Vagina (tissue), 2 donors: Measurements from ENCODE around the gene ISOC2. TPM values are rescaled to one million over a fixed set of nuclear protein-coding genes. Genes with fewer than 3 reads are reported as not detected.

Experiments
- DNase-seq, 2 donors: peaks; one replicate each; pipeline ENCODE4 v3.0.0-alpha.2; 2017; ENCODE audit errors: extremely low spot score in 2 of 2
- H3K27ac ChIP-seq: fragments of 200-600 bp; sonication (generic); one replicate; pipeline ENCODE4 v1.5.1; 2019
- H3K27me3 ChIP-seq: fragments of 200-600 bp; sonication (generic); one replicate; pipeline ENCODE4 v1.5.1; 2019
- H3K36me3 ChIP-seq, 2 donors: fragments of 200-600 bp; sonication (generic); one replicate each; pipeline ENCODE4 v1.5.1; 2017 to 2019
- H3K4me1 ChIP-seq: fragments of 200-600 bp; sonication (generic); one replicate; pipeline ENCODE4 v1.5.1; 2019
- H3K4me3 ChIP-seq, 2 donors: fragments of 200-600 bp; sonication (generic); 1 replicate in 1 of 2; 2 replicates in 1 of 2; pipeline ENCODE4 v1.5.1; 2016 to 2019
- H3K9me3 ChIP-seq: fragments of 200-600 bp; sonication (generic); one replicate; pipeline ENCODE4 v1.5.1; 2019
- POLR2A ChIP-seq, 2 donors: fragments of 450-650 bp; IDR thresholded peaks; one replicate each; pipeline ENCODE4 v1.6.1; 2017; ENCODE audit warnings: antibody characterized with exemption in 2 of 2, mild to moderate bottlenecking in 2 of 2, moderate library complexity in 2 of 2
- POLR2AphosphoS5 ChIP-seq, 2 donors: sonication (generic); formaldehyde crosslinking; IDR thresholded peaks; one replicate each; pipeline ENCODE4 v1.9.0; 2017; ENCODE audit warnings: antibody characterized with exemption in 2 of 2, mild to moderate bottlenecking in 2 of 2, low read depth in 1 of 2; ENCODE audit not compliant: insufficient read depth in 1 of 2
- intact Hi-C: fragments of 100-400 bp; cut with DNase I; formaldehyde crosslinking; loops from one replicate; pipeline ENCODE4 v1.15.1; 2023
- total RNA-seq: library from RNA; depleted of rRNA; stranded (reverse); fragments of >200 nt; gene quantifications from one replicate; pipeline ENCODE4 v1.2.3, GENCODE V29; 2016
- TF ChIP-seq, protein P1 (sequence below), 3 experiments: fragments of 450-650 bp in 2 of 3; fragments of 200-600 bp in 1 of 3; sonication (generic) in 1 of 3; IDR thresholded peaks; one replicate each; pipeline ENCODE4 v1.5.1; 2017 to 2019; ENCODE audit warnings: antibody characterized with exemption in 3 of 3, mild to moderate bottlenecking in 2 of 3, moderate library complexity in 2 of 3

Gene ISOC2
- total RNA-seq, 1 donor from 2014 or later = 61.4 TPM

DNA sequence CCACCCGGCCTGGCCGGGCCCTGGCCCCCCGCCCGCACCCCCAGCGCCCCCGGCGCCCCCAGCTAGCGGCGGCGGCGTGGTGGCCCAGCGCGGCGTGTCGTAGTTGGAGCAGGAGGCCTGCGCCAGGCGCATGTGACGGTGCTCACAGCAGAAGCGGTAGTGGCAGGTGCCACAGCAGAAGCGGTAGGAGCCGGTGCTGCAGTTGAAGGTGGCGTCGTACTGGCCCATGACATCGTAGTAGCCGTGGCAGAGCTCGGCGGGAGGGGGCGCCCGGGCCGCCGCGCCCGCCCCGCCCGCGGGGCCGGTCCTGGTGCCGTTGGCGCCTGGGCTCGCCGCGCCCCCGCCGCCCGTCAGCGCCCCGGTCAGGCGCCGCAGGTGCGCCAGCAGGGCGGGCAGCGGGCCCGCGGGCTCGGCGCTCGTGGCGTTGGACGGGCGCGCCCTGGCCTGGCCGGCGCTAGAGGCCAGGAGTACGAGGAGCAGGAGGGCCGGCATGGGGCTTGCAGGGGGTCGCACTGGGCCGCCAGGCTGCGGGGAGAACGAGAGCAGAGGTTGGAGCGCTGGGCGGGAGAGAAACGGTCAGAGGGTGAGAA, 19.0 kb downstream of the ISOC2 start:
- no peak overlapping the region for H3K27ac ChIP-seq
- no peaks in the 10 kb centered on the region for H3K9me3 ChIP-seq
- TF ChIP-seq POLR2A (IDR thresholded peaks at IDR 0.05) (no peak), POLR2AphosphoS5 (IDR thresholded peaks at IDR 0.05; ENCODE audit: insufficient read depth in 1 of 2, low read depth in 1 of 2) (no peak)
- TF ChIP-seq, protein P1, sequence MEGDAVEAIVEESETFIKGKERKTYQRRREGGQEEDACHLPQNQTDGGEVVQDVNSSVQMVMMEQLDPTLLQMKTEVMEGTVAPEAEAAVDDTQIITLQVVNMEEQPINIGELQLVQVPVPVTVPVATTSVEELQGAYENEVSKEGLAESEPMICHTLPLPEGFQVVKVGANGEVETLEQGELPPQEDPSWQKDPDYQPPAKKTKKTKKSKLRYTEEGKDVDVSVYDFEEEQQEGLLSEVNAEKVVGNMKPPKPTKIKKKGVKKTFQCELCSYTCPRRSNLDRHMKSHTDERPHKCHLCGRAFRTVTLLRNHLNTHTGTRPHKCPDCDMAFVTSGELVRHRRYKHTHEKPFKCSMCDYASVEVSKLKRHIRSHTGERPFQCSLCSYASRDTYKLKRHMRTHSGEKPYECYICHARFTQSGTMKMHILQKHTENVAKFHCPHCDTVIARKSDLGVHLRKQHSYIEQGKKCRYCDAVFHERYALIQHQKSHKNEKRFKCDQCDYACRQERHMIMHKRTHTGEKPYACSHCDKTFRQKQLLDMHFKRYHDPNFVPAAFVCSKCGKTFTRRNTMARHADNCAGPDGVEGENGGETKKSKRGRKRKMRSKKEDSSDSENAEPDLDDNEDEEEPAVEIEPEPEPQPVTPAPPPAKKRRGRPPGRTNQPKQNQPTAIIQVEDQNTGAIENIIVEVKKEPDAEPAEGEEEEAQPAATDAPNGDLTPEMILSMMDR (IDR thresholded peaks at IDR 0.05) = no peak
- intact Hi-C loops = no loop called here
- H3K27me3 ChIP-seq = peaks cover 21% of the 10 kb centered on the region
- no peaks in the 10 kb centered on the region for H3K36me3 ChIP-seq
- H3K4me3 ChIP-seq = no peak overlapping the region
- no peak for DNase-seq
- H3K4me1 ChIP-seq = peaks cover 22% of the 10 kb centered on the region

DNA sequence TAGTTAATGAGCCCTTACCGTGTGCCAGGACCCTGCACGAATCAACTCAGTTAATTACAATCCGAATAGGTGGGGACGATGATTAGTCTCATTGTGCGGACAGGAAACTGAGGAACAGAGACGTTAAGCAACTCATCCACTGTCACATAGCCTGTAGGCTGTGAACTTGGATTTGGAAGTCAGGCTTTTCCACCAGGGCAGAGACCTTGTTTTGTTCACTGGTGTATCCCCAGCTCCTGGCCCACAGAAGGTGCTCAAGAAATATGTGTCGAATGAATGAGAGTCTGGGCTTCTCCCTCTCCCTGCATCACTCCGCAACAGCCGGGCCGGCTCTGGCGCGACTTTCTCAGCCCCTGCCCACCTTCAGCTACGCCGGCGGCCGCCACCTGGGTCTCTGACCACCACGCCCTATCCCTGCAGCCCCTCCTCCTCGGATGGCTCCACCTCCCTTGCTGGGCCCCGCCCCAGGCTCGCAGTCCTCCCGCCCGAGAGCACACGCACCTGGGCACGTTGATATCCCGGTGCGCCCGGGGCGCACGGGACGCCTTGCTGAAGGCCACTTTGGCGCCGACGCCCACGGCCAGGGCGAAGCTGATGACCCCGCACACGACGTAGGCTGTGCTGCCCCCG, 19.6 kb downstream of the ISOC2 start:
- TF ChIP-seq POLR2A (IDR thresholded peaks at IDR 0.05) (no peak), POLR2AphosphoS5 (IDR thresholded peaks at IDR 0.05; ENCODE audit: insufficient read depth in 1 of 2, low read depth in 1 of 2) (no peak)
- TF ChIP-seq, protein P1 (IDR thresholded peaks at IDR 0.05) = no peak
- no peaks in the 10 kb centered on the region for H3K36me3 ChIP-seq
- peaks cover 20% of the 10 kb centered on the region for H3K4me1 ChIP-seq
- H3K9me3 ChIP-seq = no peaks in the 10 kb centered on the region
- DNase-seq = no peak
- peaks cover 21% of the 10 kb centered on the region for H3K27me3 ChIP-seq
- no peak overlapping the region for H3K4me3 ChIP-seq
- intact Hi-C loops = no loop called here
- H3K27ac ChIP-seq = no peak overlapping the region

DNA sequence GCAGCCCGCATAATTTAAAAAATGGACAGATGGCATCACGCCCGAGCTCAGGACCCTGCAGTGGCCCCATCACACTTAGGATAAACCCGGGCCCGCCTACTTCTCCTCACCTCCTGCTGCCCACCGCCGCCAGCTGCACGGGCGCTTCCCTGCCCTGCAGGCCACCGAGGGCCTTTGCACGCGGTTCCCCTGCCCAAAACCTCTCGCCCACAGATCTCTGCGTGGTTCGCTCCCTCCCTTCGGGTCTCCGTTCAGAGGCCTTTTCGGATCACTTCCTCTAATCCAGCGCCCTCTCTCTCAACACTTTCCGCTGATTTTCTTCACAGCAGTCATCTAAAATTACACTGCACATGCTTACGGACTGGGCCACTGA, 20.1 kb downstream of the ISOC2 start:
- intact Hi-C loops = no loop called here
- DNase-seq = no peak
- Histone ChIP-seq H3K27ac (no peak overlapping the region), H3K36me3 (no peaks in the 10 kb centered on the region), H3K27me3 (peaks cover 21% of the 10 kb centered on the region), H3K9me3 (no peaks in the 10 kb centered on the region), H3K4me1 (peaks cover 20% of the 10 kb centered on the region), H3K4me3 (no peak overlapping the region)
- TF ChIP-seq POLR2A (IDR thresholded peaks at IDR 0.05) (no peak), POLR2AphosphoS5 (IDR thresholded peaks at IDR 0.05; ENCODE audit: insufficient read depth in 1 of 2, low read depth in 1 of 2) (no peak)
- TF ChIP-seq, protein P1 (IDR thresholded peaks at IDR 0.05) = no peak

DNA sequence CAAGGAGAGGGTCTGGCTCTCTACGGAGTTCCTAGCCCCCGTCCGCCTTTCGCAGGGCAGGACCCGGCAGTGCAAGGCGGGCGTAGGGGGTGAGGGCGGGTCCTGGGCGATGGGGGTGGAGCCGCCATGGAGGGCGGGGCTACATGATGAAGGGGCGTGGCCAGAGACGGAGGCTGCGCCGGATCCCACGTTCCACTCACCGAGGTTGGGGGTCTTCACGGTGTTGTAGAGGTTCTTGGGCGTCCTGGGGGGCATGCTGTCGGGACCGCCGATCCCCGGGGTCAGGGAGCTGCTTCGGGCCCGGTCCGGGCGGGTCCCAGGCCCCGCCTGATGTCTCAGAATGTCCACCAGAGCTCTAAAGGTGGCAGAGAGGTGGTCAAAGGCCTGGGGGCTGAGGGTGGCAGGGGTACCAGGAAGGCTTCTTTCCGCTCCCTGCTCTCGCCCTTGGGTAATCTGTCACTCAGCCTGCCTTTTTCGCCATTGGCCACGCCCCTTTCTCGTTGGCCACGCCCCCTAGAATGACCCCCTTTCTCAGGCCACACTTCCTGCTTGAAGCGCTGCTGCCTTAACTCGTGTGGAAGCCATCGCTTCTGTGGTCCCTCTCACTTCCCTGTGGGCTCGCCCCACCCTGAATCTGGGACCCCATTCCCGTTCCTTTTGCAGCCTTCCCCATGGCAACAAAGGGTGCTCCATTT, 20.9 kb downstream of the ISOC2 start:
- Histone ChIP-seq H3K4me3 (no peak overlapping the region), H3K27ac (no peak overlapping the region), H3K4me1 (peaks cover 20% of the 10 kb centered on the region), H3K27me3 (peaks cover 21% of the 10 kb centered on the region), H3K9me3 (no peaks in the 10 kb centered on the region), H3K36me3 (no peaks in the 10 kb centered on the region)
- TF ChIP-seq POLR2A (IDR thresholded peaks at IDR 0.05) = no peak
- TF ChIP-seq, protein P1 (IDR thresholded peaks at IDR 0.05) = no peak
- TF ChIP-seq POLR2AphosphoS5 (IDR thresholded peaks at IDR 0.05; ENCODE audit: insufficient read depth in 1 of 2, low read depth in 1 of 2) = no peak
- DNase-seq = no peak
- intact Hi-C loops = no loop called here

DNA sequence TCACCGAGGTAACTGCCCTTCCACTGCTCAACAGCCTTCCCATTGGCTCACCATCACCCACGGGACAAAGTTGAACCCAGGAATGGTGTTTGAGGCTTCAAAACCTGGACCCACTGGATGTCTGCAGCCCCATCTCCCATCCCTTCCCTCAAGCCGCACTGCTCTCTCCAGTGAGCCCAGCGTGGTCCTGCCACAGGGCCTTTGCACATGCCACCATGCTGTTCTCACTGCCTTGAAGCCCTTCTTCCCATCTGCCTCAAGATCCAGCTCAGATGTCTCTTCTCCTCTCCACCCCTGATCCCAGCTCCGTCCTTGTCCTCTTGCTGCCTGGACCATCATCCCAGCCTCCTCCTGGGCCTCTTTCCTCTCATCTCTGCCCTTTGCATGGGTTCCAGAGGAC, 22.4 kb downstream of the ISOC2 start:
- Histone ChIP-seq H3K27ac (no peak overlapping the region), H3K27me3 (peaks cover 21% of the 10 kb centered on the region), H3K36me3 (no peaks in the 10 kb centered on the region), H3K4me3 (no peak overlapping the region), H3K4me1 (peaks cover 20% of the 10 kb centered on the region), H3K9me3 (no peaks in the 10 kb centered on the region)
- intact Hi-C loops = no loop called here
- TF ChIP-seq POLR2A (IDR thresholded peaks at IDR 0.05) = no peak
- TF ChIP-seq, protein P1 (IDR thresholded peaks at IDR 0.05) = no peak
- no peak for DNase-seq
